ENCODE data around the gene JMJD8.

The JMJD8 gene

DNA sequence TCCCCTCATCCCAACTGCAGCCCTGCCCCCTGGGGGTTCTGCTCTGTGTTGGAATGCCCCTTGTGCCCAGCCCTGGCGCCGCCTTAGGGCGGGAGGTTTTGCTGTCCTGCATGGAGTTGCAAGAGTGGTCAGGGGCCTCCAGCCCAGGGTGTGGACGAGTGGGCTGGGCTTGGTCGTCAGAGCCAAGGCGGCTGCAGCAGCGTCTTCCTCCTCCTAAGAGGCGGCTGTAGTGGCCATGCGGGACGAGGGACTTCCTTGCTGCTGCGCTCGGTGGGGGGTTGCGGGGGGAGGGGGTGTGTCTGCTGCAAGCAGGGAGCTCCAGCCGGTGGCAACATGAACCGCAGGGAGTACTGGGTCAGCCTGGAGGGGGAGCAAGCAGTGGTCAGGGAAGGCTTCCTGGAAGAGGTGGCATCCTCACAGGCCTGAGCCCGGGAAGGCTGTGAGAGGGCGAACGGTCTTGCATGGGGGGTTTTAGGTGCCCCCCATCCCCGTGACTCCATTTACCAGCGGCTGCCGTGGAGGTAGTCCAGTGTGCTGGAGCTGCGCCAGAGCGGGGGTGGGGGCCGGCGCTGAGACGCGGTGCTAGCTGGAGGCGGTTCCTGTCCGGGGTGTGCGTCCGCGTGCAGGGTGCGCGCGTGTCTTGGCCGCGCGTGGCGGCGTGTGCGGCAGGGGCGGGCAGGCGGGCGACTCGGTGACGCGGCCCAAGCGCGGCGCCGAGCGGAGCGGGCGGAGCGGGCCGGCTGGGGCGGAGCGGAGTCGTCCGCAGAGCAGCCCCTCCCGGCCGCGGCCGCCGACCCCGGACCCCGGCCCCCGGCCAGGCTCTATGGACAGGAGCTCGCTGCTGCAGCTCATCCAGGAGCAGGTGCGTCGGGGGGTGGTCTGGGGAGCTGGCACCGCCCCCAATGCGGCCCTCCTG lies 8.9 kb downstream of the JMJD8 start, which contains the start of gene RHBDL1:
RHBDL1 (plus strand) TSS at position 704 of the 916 bp plus-strand sequence; CDS start at position 824, 120 bp downstream.
- no peak for DNase-seq

DNA sequence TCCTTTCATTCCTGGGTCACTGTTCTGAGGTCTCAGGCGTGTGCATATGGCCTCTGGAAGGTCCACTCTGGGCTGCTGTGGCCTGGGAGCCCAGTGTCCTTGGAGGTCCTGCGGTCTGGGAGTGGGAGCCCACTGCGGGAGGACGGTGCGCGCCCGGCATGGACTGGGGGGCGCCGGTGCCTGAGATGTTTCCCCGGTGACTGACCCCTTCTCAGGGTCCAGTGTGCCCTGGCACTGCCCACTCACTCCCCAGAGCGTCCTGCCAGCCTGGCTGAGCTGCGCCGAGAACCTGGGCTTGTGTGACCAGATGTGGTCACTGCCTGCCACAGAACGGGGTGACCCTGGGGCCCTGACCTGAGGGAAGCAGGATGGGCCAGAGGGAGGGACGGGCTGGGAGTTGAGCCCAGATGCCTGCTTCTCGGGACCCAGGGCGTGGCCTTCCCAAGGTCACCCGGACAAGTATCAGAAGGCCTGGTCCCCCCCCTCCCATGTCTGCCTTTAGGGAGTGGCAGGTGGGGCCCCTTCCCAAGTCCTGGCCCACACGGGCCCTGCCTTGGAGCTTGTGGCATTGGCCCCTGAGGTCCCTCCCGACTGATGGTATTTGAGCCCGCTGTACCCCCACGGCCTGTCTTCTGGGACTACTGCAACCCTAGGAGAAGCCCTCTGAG lies 9.8 kb downstream of the JMJD8 start:
- DNase-seq, result no peak

DNA sequence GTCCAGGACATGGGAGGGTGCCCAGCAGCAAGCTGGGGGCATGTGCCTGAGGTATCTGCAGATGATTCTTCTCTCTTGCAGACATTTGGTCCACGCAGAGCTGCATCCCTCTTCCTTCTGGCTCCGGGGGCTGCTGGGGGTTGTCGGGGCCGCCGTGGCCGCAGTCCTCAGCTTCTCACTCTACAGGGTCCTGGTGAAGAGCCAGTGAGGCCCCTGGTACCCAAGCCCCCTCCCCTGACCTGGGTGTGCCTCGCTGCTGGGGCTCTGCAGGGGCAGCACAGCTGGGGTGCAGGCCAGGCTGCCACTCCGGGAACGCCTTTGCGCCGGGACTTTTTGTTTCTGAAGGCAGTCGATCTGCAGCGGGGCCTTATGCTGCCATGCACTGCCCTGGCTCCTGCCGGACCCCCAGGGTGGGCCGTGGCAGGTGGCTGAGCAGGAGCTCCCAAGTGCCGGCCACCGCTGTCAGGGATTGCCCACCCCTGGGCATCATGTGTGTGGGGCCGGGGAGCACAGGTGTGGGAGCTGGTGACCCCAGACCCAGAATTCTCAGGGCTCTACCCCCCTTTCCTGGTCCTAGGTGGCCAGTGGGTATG lies 10.6 kb downstream of the JMJD8 start:
- no peak for DNase-seq

DNA sequence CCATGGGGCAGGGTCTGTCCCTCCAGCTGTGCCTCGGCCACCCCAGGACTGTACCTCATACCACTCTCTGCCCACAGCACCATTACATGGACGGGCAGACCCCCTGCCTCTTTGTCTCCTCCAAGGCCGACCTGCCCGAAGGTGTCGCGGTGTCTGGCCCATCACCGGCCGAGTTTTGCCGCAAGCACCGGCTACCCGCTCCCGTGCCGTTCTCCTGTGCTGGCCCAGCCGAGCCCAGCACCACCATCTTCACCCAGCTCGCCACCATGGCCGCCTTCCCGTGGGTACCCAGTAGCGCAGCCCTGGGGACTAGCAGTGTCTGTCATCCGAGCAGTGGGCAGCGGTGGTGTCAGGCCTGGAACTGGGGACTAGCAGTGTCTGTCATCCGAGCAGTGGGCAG lies 11.3 kb downstream of the JMJD8 start:
- DNase-seq, result no peak

DNA sequence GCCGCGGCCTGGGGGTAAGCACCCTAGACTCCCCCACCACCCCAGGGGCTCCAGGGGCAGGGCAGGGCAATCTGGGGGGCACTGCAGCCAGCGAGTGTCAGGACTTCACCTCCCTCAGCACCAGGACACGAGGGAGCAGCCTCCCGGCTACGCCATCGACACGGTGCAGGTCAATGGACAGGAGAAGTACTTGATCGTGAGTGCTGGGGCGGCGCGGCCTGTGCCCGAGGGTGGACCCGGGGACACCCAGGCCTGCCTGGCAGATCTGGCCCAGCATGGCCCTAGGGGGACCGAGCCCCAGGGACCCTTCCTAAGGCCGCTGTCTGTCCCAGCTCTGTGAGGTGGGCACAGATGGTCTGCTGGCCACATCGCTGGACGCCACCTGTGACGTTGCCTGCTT lies 11.8 kb downstream of the JMJD8 start:
- no peak for DNase-seq

DNA sequence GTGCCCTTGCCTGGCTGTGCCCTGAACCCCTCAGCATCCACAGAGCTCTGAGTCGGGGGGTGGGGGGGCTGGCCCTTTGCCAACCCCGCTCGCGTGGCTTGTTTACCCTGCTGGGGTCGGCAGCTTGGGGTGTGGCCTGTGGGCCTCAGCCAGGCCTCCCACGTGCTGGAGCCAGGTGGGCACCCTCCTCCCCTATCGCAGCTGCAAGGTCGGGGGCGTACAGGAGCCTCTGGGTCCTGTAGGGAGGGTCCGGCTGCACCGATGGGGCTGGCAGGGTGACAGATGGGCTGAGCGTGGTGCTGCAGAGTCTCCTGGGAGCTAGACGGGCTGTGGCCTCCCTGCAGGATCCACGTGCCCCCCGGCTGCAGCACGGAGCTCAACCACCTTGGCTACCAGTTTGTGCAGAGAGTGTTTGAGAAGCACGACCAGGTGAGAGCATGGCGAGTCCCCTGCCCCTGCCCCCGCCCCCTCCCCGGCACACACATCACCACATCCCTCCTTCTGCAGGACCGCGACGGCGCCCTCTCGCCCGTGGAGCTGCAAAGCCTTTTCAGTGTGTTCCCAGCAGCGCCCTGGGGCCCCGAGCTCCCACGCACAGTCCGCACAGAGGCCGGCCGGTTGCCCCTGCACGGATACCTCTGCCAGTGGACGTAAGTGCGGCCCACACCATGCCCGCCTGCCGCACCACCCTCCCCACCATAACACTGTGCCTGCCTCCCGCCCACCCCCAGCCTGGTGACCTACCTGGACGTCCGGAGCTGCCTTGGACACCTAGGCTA lies 12.6 kb downstream of the JMJD8 start:
- no peak for DNase-seq

DNA sequence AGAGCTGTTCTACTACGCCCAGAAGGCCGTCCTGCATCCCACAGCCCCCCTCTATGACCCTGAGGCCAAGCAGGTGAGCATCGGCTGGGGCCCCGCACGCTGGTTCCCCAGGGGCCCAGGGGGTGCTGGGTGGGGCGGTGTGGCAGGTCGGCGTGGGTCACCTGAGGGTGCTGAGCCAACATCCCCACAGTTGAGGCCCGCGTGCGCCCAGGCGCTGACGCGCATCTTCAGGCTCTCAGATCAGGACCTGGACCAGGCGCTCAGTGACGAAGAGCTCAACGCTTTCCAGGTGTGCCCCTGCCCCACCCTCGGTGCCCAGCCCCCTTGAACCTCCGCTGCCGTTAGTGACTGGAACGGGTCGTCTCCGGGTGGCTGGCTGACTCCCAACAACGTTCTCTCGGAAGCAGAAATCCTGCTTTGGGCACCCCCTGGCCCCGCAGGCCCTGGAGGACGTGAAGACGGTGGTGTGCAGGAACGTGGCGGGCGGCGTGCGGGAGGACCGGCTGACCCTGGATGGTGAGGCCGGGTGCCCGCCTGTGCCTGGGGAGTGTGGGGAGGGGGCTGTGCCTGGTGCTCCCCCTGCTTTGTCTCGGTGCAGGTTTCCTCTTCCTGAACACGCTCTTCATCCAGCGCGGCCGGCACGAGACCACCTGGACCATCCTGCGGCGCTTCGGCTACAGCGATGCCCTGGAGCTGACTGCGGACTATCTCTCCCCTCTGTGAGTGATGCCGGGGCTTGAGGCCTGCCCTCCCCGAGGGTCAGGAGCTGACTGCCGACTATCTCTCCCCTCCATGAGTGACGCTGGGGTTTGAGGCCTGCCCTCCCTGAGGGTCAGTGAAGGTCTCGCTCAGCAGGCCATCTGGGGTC lies 13.4 kb downstream of the JMJD8 start:
- no peak for DNase-seq

DNA sequence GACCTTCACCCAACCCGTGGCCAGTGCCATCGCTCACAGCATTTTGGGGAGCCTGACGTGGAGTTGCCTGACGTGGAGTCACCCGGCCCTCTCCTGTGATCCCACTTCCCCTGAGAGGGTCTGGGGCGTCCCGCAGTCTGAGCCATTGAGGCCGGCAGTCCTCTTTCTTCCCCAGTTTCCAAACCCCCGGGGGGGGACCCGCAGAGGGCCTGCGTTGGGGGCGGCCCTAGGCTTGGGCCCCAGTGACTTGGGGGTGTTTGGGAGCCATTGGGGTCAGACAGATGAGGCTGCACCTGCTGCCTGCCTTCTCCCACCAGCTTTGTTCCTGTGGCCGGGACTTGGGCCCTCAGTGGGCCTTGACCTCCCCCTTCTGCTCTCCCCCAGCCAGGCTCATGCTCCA lies 14.5 kb downstream of the JMJD8 start:
- DNase-seq, result no peak

DNA sequence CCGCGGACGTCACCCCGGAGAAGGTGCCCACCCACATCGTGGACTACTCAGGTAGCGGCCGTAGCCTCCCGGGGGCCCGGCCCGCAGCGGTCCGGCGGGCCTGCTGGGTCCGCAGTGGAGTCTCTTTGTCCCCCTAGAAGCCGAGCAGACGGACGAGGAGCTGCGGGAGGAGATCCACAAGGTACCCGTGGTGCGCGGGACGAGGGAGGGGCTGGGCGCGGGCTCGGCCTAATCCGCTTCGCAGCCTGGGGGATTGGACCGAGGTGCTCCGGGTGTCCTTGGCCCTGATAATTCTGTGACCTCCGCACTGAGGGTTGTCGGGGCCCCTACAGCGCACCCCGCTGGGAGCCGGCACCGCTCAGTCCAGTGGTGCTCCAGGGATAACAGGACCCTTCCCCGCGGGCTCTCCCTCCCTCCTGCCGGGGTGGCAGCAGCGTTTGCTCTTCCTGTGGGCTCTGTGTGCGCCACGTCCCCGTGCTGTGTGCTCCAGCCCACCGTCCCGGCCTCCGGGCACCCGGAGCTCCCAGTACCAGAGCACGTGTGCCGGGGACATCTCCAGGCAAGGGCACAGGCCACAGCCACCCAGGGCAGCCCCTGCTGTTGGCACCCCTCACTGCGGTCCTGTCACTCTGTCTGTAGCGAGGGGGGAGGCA lies 15.5 kb downstream of the JMJD8 start:
- no peak for DNase-seq

DNA sequence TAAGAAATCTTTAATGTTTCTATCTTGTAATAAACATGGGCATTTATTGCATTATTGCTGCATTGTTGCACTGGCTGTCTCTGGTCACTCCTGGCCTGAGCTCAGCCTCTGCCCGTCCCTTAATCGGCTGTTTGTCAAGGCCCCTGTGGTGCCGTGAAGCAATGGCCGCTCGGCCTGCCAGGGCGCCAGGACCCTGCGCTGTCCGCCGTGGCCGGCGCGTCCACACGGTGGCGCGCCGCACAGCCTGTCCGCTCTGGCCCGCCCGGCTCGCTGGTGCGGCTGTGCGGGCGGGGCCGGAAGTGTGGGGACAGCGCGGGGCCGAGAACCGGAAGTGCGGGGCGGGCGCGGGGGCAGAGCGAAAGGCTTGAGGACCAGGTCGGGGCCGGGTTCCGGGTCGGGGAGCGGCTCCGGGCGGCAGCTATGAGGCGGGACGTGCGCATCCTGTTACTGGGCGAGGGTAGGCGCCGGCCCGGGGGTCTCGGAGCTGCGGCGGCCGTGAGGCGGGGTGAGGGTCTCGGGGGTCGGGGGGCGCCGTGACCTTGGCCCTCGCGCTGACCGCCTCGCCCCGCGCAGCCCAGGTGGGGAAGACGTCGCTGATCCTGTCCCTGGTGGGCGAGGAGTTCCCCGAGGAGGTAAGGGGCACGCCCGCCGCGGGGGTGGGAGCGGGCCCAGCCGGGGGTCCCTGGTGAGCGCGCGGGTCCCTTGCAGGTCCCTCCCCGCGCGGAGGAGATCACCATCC lies 16.2 kb downstream of the JMJD8 start, which contains the start of gene RHOT2:
RHOT2 (plus strand) TSS at position 353 of the 739 bp plus-strand sequence; CDS start at position 421, 68 bp downstream.
- peak; percentile 84 for DNase-seq

DNA sequence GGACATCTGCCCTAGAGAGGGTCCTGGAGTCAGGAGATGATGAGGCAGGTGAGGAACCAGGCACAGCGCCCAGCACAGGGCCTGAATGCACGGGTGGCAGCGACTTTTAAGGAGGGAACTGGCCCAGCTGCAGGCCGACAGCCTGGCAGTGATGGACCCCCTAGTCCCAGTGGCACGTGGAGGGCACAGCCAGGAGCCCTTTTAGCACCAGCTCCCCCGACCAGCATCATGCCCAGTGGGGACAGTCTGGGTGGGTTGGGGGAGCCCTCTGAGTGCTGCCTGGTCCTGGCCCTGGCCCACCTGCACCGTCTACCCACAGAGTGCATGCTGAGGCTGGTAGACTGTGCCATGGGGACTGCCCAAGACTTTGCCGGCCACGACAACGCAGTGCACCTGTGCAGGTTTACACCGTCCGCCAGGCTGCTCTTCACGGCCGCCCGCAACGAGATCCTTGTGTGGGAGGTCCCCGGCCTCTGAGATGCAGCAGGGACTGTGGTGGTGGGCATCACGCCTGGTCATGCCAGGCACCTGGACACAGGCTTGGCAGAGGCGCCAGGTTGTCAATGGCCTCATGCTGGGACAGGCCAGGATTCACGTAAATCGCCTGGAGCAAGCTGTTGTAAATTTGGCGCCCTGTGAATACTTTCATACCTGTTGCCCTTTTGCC lies 16.9 kb downstream of the JMJD8 start:
- DNase-seq, result no peak

DNA sequence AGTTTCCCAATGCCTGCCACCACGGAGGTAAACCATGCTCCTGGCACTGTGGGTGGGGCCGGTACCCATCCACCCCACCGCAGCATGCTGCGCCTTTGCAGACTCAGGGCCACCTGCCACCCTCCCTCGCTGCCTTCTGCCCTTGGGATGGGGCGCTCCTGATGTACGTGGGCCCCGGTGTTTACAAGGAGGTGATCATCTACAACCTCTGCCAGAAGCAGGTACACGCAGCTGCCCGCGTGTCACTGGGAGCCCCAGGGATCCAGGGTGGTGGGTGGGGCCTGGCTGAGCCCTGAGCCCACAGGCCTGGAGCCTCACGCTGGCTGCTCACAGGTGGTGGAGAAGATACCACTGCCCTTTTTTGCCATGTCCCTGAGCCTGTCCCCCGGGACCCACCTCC lies 17.6 kb downstream of the JMJD8 start:
- no peak for DNase-seq

DNA sequence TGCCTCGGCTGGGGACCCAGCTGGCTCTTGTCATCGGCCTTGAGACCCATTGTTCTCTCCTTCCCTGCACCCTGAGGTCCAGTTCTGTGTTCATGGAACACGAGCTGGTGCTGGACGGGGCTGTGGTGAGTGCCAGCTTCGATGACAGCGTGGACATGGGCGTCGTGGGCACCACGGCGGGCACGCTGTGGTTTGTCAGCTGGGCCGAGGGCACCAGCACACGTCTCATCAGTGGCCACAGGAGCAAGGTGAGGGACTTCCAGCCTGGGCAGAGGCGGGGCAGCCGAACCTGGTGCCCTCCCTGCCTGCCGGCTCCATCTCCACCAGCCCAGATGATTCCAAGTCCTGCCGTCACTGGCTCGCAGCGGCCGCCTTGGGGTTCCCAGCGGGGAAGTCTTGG lies 21.5 kb downstream of the JMJD8 start:
- no peak for DNase-seq

DNA sequence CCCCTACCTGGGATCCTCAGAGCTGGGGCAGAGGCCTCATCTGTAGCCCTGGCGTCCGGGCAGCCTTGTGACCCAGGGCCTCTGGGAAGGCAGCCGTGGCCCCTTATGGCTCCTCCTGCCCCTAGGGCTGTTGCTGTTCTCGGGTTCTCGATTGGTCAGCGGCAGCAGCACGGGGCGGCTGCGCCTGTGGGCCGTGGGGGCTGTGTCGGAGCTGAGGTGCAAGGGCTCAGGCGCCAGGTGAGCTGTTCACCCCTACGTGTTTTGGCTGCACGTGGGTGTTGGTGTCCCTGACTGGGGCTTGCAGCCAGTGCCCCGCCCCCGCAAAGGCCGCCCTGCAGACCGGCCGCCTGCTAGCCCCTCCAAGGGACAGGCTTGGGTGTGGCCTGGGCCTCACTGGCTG lies 22.0 kb downstream of the JMJD8 start:
- no peak for DNase-seq

DNA sequence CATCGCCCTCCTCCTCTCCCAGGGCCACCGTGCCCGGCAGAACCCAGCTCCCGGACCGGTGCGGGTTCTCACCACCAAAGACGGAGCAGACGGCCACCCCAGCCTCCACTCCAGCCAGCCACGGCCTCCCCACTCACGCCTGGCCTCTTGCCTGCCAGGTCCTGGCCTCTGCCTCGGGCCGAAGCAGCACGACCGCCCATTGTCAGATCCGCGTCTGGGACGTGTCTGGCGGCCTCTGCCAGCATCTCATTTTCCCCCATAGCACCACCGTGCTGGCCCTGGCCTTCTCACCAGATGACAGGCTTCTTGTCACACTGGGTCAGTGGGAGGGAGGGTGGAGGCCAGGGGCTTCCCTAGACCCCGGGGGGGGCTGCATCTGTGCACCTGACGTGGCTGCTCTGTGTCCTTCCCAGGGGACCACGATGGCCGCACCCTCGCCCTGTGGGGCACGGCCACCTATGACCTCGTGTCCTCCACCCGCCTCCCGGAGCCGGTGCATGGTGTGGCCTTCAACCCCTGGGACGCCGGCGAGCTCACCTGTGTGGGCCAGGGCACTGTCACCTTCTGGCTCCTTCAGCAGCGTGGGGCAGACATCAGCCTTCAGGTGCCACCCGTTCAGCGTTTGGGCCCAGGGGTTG lies 22.8 kb downstream of the JMJD8 start:
- DNase-seq, result no peak

DNA sequence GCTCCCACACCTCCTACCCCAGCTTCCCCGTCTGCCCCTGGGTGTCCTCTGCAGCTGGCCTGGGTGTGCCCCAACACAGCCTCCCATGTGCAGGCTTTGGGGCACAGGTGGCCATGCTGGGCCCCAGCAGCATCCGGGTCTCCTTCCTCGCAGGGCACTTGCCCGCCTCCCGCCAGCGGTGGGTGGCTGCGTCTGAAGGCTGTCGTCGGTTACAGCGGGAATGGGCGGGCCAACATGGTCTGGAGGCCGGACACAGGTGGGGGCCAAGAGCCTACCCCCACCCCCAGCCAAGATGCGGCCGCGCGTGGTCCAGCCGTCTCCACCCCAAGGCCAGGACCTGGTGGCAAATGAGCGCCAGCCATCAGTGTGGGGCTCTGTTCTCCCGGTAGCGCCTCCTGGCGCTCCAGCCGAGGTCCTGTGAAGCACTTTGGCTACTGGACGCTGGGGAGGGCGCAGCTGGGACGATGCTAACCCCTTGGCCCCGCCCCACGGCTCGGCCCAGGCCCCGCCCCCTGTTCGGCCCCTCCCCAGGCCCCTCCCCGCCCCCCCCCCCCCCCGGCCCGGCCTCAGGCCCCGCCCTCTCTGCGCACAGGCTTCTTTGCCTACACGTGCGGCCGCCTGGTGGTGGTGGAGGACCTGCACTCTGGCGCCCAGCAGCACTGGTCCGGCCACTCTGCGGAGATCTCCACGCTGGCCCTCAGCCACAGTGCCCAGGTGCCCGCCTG lies 23.5 kb downstream of the JMJD8 start:
- no peak for DNase-seq

DNA sequence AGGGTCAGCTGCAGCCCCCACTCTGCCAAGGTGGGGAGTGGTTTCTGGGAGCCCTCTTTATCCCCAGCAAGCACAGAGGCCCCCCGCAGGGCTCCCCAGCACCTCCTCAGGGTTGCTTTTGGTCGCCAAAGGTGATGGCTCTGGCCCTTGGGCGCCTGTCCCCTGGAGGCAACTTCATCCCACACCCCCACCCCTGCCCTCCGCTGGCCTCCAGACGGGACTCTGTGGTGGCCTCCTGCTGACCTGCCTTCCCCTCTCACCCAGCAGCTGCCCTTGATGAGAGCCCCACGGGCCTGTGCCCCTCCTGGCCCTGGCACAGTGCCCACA lies 24.0 kb downstream of the JMJD8 start:
- DNase-seq, result no peak

DNA sequence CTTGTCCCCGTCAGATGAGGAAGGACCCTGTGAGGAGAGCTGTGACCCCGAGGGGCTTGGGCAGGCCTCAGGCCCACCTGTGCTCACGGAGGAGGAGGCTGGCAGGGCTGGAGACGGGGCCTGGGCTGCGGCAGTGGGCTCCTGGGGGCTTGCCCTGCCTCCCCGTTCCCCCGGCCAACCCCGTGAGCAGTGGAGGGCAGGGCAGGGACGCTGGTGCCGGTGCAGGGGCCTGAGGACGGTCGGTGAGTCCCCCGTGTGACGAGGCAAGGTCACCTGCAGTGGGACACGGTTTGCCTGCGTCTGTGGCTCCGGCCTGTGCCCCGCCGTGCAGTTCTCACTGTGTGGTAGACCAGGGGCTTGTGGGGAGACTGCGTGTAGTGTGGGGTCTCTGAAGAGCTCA lies 24.5 kb downstream of the JMJD8 start:
- no peak for DNase-seq
